Hepatocyte (in vitro differentiated cells): ENCODE results near the gene KDM4C.

Experiments
- EZH2 ChIP-seq: fragments of 200-600 bp; sonication (generic); IDR thresholded peaks from 2 replicates; pipeline ENCODE4 v1.6.1; 2016; ENCODE audit warnings: antibody characterized with exemption, mild to moderate bottlenecking, borderline replicate concordance
- TF ChIP-seq, protein P1 (sequence below): fragments of 200-600 bp; sonication (generic); IDR thresholded peaks from 2 replicates; pipeline ENCODE4 v1.5.1; 2016; ENCODE audit warnings: antibody characterized with exemption, mild to moderate bottlenecking; ENCODE audit not compliant: poor library complexity

DNA sequence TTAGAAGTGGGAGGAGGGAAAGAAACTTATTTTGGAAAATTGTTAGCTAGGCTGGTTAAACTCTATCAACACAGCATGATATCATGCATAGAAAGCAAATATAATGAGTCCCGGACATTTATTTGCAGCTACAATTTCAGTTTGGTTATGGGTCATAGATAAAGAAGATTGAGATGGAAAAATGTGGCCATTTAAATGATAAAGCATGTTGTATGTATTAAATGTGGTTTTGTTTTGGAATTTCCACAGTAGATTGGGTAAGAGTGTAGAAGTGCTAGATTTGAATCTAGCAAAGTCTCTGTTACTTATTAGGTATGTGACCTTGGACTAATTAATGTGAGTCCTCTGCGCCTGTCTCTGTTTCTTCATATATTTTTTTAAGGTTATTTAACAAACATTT, 217.4 kb downstream of the KDM4C start:
- TF ChIP-seq, protein P1, sequence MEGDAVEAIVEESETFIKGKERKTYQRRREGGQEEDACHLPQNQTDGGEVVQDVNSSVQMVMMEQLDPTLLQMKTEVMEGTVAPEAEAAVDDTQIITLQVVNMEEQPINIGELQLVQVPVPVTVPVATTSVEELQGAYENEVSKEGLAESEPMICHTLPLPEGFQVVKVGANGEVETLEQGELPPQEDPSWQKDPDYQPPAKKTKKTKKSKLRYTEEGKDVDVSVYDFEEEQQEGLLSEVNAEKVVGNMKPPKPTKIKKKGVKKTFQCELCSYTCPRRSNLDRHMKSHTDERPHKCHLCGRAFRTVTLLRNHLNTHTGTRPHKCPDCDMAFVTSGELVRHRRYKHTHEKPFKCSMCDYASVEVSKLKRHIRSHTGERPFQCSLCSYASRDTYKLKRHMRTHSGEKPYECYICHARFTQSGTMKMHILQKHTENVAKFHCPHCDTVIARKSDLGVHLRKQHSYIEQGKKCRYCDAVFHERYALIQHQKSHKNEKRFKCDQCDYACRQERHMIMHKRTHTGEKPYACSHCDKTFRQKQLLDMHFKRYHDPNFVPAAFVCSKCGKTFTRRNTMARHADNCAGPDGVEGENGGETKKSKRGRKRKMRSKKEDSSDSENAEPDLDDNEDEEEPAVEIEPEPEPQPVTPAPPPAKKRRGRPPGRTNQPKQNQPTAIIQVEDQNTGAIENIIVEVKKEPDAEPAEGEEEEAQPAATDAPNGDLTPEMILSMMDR, result no peak
- TF ChIP-seq EZH2, result no peak
